ENCODE results near the gene EIF5.
"Not testable (repeated sequence)": the region's sequence is repeated elsewhere in the genome, so short reads cannot be mapped to it uniquely, and the experiment has no call there.

Gene EIF5

GRCh38 chr14:103336191-103336590 is 2.2 kb downstream of the EIF5 start:
- no peak for DNase-seq (ENCODE audit: low read depth)

DNA sequence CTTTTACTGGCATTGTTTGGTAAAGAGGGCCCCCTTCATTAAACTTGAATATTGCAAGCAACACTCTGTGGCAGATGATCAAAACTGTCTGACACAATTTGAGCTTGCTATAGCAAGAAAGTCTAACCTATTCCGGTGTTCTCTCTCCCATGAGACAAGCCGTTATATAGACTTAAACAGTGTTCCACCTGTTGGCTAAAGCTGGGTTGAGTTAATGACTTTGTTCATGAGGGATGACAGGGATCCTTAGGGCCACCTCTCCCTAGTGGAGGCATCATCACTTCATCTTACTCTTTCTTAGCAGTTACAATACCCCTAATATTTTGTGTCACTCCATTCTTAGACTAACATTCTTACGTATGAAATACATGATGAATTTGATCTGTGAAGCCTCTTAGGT is 3.8 kb downstream of the EIF5 start:
- DNase-seq (ENCODE audit: low read depth) = no peak

DNA sequence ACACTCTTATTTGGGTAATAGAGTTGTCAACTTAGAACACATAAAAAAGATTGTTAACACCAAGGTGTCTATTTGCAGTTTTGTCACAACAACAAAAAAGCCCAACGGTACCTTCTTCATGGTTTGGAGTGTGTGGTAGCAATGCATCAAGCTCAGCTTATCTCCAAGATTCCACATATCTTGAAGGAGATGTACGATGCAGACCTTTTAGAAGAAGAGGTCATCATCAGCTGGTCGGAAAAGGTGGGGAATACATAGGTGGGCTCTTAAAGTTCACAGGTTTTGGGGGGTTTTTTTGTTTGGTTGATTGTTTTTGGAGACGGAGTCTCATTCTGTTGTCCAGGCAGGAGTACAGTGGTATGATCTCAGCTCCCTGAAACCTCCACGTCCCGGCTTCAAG is 5.5 kb downstream of the EIF5 start:
- DNase-seq (ENCODE audit: low read depth) = no peak

DNA sequence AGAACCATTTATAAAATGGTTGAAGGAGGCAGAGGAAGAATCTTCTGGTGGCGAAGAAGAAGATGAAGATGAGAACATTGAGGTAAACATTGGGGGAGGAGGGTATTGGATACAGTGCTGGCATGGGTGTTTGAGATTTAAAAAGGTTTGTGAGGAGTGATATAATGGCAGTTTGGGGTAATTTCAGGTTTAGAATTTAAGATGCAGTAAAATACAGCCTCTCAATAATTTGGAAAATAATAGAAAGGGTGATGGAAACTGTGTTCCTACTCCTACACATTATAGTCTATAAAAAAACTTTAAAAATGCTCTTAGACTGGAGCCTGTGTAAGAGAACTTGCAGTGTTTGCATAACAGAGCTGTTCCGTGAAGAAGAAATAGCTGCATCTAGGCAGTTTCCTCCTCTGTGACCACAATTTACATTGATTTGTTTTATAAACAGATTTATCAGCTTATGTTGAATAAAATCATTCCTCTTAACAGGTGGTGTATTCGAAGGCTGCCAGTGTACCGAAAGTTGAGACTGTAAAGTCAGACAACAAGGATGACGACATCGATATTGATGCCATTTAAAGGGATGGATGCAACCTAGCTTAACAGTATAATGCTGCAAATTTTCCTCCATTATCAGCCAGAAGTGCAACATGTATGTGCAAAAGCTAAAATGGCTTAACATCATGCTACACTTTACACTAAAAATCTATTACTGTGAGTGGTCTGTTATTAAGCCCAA is 6.6 kb downstream of the EIF5 start:
- DNase-seq (ENCODE audit: low read depth) = no peak

DNA sequence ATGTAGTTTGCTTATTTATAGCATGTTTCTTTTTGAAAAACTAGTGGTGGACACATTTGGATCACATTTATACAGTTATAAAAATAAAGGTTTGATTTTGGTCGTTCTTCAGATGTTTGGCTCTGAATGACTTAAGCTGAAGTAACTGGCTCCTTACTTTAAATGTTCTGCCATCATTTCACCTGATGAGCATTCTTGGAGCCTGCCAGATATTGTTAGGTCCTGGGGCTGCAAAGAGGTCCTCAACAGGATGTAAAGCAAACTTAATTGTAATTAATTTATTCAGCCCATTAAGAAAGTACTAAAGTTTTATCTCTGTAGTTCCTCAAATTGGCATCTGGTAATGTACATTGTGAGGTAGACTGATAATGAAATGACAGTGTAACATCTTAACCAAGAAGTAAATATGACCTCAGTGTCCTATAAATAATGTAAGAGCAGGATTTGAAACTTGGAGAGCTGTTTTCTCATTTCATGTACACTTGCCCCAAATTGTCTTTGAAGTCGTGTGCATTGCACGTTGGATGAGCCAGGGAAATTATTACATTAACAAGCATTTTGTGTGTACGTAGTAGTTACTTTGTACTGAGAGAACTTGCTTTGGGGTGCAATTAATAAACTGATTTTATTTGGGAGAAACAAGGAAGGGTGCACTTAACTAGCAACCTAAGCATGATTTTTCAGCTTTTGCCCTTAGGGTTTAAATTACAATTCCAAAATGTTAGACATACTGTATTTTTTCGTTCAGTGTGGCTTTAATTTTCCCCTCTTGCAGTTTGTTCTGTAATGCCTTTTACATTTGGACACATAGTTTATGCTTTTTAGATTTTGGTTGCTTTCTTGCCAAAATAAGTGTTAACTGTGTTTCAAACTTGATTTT is 7.5 kb downstream of the EIF5 start:
- no peak for DNase-seq (ENCODE audit: low read depth)

DNA sequence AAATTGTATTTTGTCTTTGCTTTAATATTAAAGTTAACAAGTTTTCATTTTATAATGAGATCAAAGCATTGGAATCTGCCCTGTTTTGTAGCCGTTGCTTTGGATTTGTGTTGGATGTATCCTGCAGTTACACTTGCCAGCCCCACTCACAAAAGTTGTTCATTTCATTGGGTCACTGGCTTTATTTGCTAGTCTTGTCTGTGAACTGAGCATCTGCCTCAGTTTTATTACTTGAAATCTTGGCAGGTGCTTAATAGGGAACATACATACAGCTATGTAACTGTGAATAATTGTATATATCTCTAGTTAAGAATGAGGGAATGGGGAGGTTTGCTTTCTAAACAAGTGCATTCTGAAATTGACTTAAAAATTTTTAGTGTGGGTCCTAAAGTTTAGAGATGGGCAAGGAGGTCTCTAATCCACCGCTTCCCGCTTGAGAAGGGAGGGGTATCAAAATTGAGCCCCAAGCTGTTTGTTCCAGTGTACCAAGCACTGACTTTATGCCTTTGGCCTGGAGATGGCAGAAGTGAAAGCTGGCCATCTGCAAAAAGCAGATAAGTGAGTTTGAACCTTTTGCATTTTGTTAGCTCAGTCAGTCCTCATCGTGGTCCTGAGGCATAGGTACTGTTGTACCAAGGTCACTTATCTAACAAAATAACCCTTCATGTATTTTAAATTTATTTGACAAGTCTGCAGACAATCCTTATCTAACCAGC is 9.3 kb downstream of the EIF5 start:
- no peak for DNase-seq (ENCODE audit: low read depth)

DNA sequence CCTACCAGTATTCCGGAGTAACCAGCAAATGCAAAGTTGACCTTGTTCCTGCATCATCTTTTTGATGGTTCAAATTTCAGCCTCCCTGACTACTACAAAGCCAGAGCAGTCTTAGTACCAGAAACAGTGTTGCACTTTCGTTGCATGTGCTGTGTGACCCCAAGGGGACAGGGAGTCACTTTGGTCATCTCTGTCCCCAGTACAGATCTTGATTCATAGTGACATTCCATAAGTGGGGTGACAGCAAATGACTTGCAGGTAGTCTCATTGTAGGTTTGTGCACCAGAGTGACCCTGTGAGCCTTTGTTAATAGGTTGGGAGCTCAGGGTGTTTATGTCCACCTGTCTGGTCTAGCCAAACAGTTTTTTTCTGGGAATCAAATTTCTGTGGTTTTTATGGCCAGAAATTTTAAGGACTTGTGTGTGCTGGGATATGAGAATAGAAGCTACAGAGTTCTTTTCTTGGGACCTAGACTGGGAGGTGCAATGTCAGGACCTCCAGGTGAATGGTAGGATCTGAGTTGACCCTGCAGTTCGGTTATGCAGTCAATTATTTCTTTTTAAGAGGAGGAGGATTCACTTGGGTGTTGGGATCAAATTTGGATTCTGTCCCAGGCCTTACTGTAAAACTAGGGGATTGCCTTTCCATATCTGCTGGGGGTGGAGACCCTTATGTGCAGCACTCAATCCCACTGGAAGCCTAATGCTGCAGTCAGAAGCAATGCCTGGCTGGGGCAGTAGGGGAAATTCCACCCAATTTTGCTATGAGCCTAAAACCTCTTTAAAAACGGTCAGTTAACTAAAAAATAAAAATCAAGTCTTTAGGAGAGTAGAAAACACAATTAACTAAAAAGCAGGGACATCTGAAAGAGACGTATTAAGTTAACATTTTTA is 10.1 kb downstream of the EIF5 start:
- DNase-seq (ENCODE audit: low read depth) = no peak

DNA sequence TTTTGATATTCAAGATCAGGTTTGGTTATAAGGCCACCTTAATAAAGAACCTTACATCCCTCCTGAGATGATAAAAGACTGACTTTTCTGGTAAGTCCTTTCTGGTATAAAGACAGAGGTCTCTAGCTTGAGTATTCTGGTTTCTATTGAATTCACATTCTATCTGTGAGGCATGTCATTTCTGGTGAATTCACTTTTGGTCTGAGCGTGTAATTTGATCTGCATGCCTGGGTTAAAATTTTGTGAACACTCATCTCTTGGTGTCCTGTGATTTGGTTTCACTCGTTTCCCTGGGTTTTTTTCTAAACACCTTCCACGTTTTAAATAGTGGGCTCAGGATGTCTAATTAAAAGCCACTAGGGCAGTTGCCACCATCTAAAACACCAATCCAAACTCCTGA is 12.2 kb downstream of the EIF5 start:
- no peak for DNase-seq (ENCODE audit: low read depth)

DNA sequence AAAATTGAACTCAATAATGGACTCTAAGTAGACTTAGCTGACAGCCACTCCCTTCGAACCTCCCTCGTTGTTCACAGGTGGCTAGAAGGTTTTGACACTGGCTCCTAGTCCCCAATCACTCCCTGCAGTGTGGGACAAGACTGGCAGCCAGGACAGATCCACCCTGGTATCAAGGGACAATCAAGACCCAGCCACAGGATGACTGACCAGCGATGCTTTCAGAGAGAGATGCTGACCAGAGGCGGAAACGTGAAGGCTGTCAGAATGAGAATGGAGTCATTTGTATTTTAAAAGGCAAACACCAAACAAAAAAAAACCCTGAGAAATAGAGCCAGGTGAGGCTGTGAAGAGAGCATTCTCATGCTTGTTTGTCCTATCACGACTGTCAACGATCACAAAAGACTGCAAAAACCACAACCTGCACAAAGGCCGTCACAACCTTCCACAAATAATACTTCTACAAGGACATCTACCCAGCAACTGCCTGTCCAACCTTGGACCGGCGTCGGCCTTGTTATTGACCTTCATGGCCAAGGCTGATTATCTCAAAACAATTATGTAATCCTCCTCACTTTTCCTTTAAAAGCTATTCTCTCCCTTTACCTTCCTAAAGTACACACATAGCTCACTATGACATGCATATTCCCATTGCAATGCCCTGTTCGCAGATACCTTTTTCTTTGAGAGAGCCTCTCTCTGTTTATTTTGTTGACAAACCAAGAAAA is 13.2 kb downstream of the EIF5 start:
- DNase-seq (ENCODE audit: low read depth) = no peak

GRCh38 chr14:103348154-103348553 is 14.1 kb downstream of the EIF5 start:
- no peak for DNase-seq (ENCODE audit: low read depth)

DNA sequence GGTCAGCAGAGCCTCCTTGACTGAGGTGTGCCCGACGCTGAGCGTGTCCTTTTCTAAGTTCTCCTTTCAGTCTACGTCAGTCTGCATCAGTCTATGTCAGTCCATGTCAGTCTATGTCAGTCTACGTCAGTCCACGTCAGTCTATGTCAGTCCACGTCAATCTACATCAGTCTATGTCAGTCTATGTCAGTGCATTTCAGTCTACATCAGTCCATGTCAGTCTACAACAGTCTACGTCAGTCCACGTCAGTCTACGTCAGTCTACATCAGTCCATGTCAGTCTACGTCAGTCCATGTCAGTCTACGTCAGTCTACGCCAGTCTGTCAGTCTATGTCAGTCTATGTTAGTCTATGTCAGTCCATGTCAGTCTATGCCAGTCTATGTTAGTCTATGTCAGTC is 15.9 kb downstream of the EIF5 start:
- no peak for DNase-seq (ENCODE audit: low read depth)

GRCh38 chr14:103353362-103353761 is 19.3 kb downstream of the EIF5 start:
- DNase-seq (ENCODE audit: low read depth) = no peak

- DNase-seq (ENCODE audit: low read depth) = no peak
These were observed 20.1 kb downstream of the EIF5 start for GRCh38 chr14:103354141-103354540.

DNA sequence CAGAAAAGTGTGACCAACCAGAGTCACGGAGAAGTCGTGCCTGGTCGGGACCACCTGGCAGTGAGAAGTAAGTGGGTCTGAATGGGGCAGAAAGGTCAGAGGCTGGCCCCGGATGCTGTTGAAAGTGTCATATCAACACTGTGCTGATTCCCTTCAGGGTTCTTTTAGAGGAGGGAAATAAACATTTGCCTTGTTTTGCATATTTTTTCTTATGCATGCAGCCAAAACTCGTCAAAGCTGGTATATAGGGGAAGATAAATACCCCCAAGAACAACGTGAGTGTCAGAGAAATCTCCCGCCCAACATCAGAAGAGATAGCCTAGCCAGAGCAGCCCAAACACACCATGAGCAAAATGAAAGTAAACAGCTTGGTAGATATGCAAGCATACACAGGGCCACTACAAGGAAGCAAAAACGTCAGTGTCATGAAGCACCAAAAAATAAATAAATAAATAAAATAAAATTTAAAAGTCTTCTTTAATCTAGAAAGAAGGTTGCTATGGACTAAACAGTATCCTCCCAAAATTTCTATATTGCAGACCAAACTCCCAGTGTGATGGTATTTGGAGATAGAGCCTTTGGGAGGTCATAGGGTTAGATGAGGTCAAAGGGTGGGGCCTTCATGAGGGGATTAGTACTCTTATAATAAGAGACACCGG is 22.1 kb downstream of the EIF5 start:
- no peak for DNase-seq (ENCODE audit: low read depth)

GRCh38 chr14:103357552-103357951 is 23.5 kb downstream of the EIF5 start:
- not testable (repeated sequence) for DNase-seq (ENCODE audit: low read depth)

- no peak for DNase-seq (ENCODE audit: low read depth)
These were observed 26.5 kb downstream of the EIF5 start for GRCh38 chr14:103360548-103360947.

GRCh38 chr14:103361867-103362266 is 27.8 kb downstream of the EIF5 start:
- no peak for DNase-seq (ENCODE audit: low read depth)

DNA sequence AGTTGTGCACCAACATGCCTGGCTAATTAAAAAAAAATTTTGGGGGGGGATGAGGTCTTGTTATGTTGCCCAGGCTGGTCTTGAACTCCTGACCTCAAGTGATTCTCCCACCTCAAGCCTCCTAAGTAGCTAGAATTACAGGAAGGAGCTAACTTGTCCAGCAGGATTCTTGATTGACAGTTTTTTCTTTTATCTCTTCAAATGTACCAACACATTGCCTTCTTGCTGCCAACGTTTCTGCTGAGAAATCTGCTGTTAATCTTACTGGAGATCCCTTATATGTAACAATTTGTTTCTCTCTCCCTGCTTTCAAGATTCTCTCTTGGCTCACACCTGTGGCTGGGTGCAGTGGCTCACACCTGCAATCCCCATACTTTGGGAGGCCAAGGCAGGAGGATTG is 28.7 kb downstream of the EIF5 start:
- no peak for DNase-seq (ENCODE audit: low read depth)

DNA sequence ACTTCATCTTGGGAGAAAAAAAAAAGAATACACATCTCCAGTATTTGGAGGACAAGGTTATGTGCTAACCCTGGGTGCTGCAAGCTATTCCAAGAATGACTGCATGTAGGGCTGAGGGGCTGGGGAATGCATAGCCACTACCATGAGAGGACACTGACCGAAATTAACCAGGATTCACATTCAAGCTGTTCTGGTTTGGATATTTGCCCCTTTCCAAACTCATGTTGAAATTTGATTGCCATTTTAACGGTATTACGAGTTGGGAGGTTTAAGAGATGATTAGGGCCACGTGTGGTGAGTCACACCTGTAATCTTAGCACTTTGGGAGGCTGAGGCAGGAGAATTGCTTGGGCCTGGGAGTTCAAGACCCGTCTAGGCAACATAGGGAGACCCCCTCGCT is 32.7 kb downstream of the EIF5 start:
- no peak for DNase-seq (ENCODE audit: low read depth)

DNA sequence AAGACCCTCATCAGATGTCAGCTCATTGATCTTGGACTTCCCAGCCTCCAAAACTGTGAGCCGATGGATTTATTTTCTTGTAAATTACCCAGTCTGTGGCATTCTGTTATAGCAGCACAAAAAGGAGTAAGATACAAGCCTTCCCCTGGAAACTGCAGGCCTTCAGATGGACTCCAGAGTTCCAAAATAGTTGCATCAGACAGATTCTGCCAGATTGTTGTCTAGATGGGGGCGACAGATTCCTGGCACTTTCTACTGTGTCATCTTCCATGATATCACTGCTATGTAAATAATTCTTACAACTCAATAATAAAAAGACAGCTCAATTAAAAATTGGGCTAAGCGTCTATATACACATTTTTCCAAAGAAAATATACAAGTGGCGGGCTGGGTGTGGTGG is 34.0 kb downstream of the EIF5 start:
- DNase-seq (ENCODE audit: low read depth) = no peak

GRCh38 chr14:103370087-103370486 is 36.0 kb downstream of the EIF5 start:
- DNase-seq (ENCODE audit: low read depth) = no peak
